MCF 10A (cell line): ENCODE results near the gene MRAS. TPM values are rescaled to one million over a fixed set of nuclear protein-coding genes. Genes with fewer than 3 reads are reported as not detected.

Source experiments
- BruUV-seq: library from RNA; stranded (reverse); fragments of 400-500 nt; replicated peaks from 2 replicates; lab custom pipeline; 2021; lab: Mats Ljungman, UMichigan
- CTCF ChIA-PET: fragments of 300-600 bp; sonication (Branson Sonifier 250); formaldehyde crosslinking; extraction: SDS; loops from one replicate; lab custom pipeline; 2021; ENCODE audit warnings: antibody characterized with exemption, inconsistent platforms; lab: Yijun Ruan, JAX
- POLR2A ChIA-PET: fragments of 300-600, 350-650 bp; sonication (Branson Sonifier 250); formaldehyde crosslinking; extraction: SDS; loops from one replicate; lab custom pipeline; 2020; ENCODE audit warnings: antibody characterized with exemption, inconsistent platforms; lab: Yijun Ruan, JAX
- DNase-seq: peaks from one replicate; pipeline ENCODE4 v3.0.0-alpha.2; 2018; ENCODE audit not compliant: unreplicated experiment
- H3K27ac Mint-ChIP-seq: one replicate; pipeline ENCODE4 v1.8.0; 2022; ENCODE audit warnings: mild to moderate bottlenecking, low read depth, mixed read lengths; ENCODE audit not compliant: unreplicated experiment
- H3K27me3 Mint-ChIP-seq: one replicate; pipeline ENCODE4 v1.8.0; 2022; ENCODE audit warnings: mixed read lengths; ENCODE audit not compliant: insufficient read depth, unreplicated experiment
- H3K36me3 Mint-ChIP-seq: one replicate; pipeline ENCODE4 v1.8.0; 2022; ENCODE audit warnings: mild to moderate bottlenecking, moderate library complexity, mixed read lengths; ENCODE audit not compliant: insufficient read depth, unreplicated experiment
- H3K4me1 Mint-ChIP-seq: one replicate; pipeline ENCODE4 v1.8.0; 2022; ENCODE audit warnings: mixed read lengths; ENCODE audit not compliant: insufficient read depth, unreplicated experiment
- H3K4me3 Mint-ChIP-seq: one replicate; pipeline ENCODE4 v1.8.0; 2022; ENCODE audit warnings: mild to moderate bottlenecking, moderate library complexity, mixed read lengths; ENCODE audit not compliant: unreplicated experiment
- H3K9me3 Mint-ChIP-seq: one replicate; pipeline ENCODE4 v1.8.0; 2022; ENCODE audit warnings: mixed read lengths; ENCODE audit not compliant: unreplicated experiment
- intact Hi-C: fragments of 100-400 bp; cut with micrococcal nuclease; formaldehyde crosslinking; loops from 2 replicates; pipeline ENCODE4 v1.14.1; 2022
- total RNA-seq: library from RNA; stranded (reverse); gene quantifications from 2 replicates; pipeline ENCODE4 v1.2.3, GENCODE V29; 2022
- TF ChIP-seq, protein P1 (sequence below): fragments of 200-600 bp; IDR thresholded peaks from one replicate; pipeline ENCODE4 v1.8.0; 2022; ENCODE audit warnings: antibody characterized with exemption, mild to moderate bottlenecking; ENCODE audit not compliant: unreplicated experiment

Gene MRAS
- total RNA-seq, 1 experiment from 2014 or later = 5.2 TPM

DNA sequence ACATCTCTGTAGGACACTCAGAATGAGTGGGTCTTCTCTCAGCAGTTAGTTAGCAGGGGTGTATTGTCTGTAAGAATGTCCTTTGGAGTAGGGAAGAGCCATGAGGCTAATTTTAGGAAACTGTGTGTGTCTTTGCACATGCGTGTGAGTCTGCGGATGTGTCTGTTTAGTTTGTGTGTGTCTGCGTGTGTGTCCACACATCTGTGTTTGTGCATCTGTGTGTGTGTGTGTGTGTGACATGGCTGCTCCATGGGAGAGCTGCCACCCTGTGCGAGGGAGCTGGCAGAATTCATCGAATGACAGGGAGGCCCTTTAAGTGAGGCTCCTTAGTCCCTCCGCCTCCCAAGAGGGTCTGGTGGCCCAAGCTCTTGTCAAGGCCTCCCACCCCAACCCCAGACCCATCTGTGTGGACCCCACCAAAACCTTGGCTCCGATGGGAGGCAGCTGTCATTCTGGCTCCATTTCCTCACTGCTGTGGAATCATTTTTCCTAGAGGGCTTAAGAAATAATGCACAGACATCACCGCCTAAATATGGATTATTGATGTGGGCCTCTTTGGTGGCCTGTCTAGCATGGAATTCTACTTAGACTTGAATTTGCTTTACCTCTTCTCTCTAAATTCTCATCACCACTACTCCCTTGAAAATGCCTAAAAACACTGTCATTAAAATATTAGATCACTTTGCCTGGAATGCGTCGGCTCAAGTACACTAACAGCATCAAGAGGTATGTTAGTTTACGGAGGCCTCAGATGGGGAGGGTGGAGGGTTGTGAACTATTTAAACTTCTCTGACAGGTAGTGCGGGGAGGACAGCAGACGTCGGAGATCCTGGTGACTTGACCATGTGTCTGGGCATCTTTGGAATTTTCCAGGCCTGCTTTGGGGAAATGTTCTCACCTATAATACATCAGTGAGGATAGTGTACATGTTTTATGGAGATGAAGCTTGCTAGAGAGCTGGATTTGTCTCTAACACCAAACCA, 95.4 kb downstream of the MRAS start:
- TF ChIP-seq, protein P1, sequence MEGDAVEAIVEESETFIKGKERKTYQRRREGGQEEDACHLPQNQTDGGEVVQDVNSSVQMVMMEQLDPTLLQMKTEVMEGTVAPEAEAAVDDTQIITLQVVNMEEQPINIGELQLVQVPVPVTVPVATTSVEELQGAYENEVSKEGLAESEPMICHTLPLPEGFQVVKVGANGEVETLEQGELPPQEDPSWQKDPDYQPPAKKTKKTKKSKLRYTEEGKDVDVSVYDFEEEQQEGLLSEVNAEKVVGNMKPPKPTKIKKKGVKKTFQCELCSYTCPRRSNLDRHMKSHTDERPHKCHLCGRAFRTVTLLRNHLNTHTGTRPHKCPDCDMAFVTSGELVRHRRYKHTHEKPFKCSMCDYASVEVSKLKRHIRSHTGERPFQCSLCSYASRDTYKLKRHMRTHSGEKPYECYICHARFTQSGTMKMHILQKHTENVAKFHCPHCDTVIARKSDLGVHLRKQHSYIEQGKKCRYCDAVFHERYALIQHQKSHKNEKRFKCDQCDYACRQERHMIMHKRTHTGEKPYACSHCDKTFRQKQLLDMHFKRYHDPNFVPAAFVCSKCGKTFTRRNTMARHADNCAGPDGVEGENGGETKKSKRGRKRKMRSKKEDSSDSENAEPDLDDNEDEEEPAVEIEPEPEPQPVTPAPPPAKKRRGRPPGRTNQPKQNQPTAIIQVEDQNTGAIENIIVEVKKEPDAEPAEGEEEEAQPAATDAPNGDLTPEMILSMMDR = no peak
- Mint-ChIP-seq H3K36me3 (no peaks in the 10 kb centered on the region), H3K4me1 (peaks cover 10% of the 10 kb centered on the region), H3K27ac (no peak overlapping the region), H3K9me3 (no peaks in the 10 kb centered on the region), H3K4me3 (no peak overlapping the region), H3K27me3 (no peaks in the 10 kb centered on the region)
- ChIA-PET POLR2A (interaction anchor here (1.2 kb wide), 1 partner anchor 29 kb away, joined by 5 read pairs; no protein-coding TSS in a partner anchor), CTCF (interaction anchor here (0.5 to 2.4 kb wide), 3 partner anchors 24 to 327 kb away, joined by 3 to 9 read pairs (median 5); no protein-coding TSS in a partner anchor)
- no peak for DNase-seq
- intact Hi-C loops = no loop called here
- BruUV-seq = no TSS peak

DNA sequence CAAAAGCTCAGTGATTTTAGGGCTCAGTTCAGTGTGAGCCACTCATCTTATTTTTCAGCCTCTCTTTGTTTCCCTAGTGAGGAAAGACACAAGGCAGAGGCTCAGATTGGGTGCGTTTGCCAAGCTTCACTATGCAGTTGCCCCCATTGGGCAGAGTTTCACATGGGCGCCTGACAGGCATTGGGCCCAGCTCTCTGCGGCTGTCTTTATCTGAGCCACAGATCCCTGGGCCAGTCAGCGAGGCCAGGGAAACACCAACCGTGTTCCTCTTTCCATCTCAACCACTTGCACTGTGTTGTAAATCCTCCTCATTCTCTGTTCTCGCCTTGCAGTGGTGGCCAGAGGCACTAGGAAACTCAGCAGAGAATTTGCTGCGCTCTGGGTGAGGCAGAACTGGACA, 96.9 kb downstream of the MRAS start:
- ChIA-PET POLR2A (interaction anchor here (0.6 kb wide), 1 partner anchor 14 kb away, joined by 3 read pairs; no protein-coding TSS in a partner anchor), CTCF (interaction anchor here (1.4 kb wide), 1 partner anchor 26 kb away, joined by 6 read pairs; no protein-coding TSS in a partner anchor)
- H3K36me3 Mint-ChIP-seq = no peaks in the 10 kb centered on the region
- peaks cover 10% of the 10 kb centered on the region for H3K4me1 Mint-ChIP-seq
- no peaks in the 10 kb centered on the region for H3K27me3 Mint-ChIP-seq
- intact Hi-C loops = no loop called here
- H3K9me3 Mint-ChIP-seq = no peaks in the 10 kb centered on the region
- H3K4me3 Mint-ChIP-seq = no peak overlapping the region
- no TSS peak for BruUV-seq
- no peak for DNase-seq
- H3K27ac Mint-ChIP-seq = no peak overlapping the region
- TF ChIP-seq, protein P1 = no peak

DNA sequence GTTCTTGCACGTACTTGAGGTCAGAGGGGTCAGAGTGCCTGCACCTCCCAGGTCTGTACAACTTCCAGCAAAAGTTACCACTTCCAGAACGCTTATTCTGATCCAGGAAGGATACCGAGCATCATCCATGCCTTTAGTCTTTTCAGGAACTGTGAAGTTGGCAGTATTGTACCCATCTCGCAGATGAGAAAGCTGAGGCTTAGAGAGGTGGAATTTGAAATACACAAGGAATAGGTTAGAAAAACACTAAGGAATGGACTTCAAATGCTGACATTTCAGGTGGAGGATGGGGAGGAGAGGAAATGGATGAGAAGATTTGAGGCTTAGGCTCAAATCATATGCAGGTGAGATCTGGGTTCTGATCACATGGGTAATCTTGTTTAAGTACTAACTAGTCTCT, 97.3 kb downstream of the MRAS start:
- DNase-seq = no peak
- Mint-ChIP-seq H3K4me1 (peaks cover 10% of the 10 kb centered on the region), H3K36me3 (no peaks in the 10 kb centered on the region), H3K4me3 (no peak overlapping the region), H3K27ac (no peak overlapping the region), H3K27me3 (no peaks in the 10 kb centered on the region), H3K9me3 (no peaks in the 10 kb centered on the region)
- BruUV-seq = no TSS peak
- ChIA-PET POLR2A (no interaction called here), CTCF (interaction anchor here (1.4 kb wide), 1 partner anchor 27 kb away, joined by 6 read pairs; no protein-coding TSS in a partner anchor)
- TF ChIP-seq, protein P1 = no peak
- intact Hi-C loops = no loop called here

DNA sequence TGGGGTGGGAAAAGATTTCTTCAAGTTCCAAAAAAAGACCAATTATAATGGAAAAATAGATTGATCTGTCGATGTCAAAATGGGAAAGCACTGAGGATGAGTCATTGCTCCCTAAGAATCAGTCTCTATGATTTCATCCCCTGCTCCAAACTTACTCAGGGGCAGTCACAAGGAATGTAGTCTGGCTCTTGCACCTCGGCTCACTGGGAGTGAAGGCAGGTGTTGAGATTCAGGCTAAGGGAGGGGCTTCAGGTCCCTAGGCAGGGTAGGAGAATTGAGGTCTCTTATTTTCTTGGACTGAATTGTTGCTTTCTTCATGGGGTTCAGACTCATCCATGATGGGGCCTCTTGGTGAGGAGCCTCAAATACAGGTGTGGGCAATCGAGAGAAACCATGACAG, 100.3 kb downstream of the MRAS start:
- no peaks in the 10 kb centered on the region for H3K36me3 Mint-ChIP-seq
- TF ChIP-seq, protein P1 = no peak
- intact Hi-C loops = no loop called here
- DNase-seq = no peak
- CTCF ChIA-PET = interaction anchor here (1.1 to 1.7 kb wide), 3 partner anchors 10 to 31 kb away, joined by 4 to 12 read pairs (median 7); no protein-coding TSS in a partner anchor
- no TSS peak for BruUV-seq
- H3K4me3 Mint-ChIP-seq = no peak overlapping the region
- H3K27me3 Mint-ChIP-seq = no peaks in the 10 kb centered on the region
- peaks cover 6% of the 10 kb centered on the region for H3K4me1 Mint-ChIP-seq
- H3K27ac Mint-ChIP-seq = no peak overlapping the region
- H3K9me3 Mint-ChIP-seq = no peaks in the 10 kb centered on the region
- POLR2A ChIA-PET = no interaction called here
